Kidney (tissue), 14 donors: ENCODE results near the gene DNAH2. TPM values are rescaled to one million over a fixed set of nuclear protein-coding genes. Genes with fewer than 3 reads are reported as not detected.

Experiments
- DNase-seq, 5 donors: peaks; one replicate each; pipeline ENCODE4 v3.0.0-alpha.2; 2013 to 2020
- FAIRE-seq: peaks from 2 replicates; lab custom pipeline; 2012; peaks lifted over from hg19 to GRCh38; lab: Jason Lieb, UNC
- H3K27ac ChIP-seq, 2 donors: one replicate each; pipeline ENCODE4 v1.7.0; 2013; ENCODE audit warnings: low read depth in 2 of 2, low read length in 2 of 2, inconsistent platforms in 1 of 2
- H3K27me3 ChIP-seq: one replicate; pipeline ENCODE4 v1.7.1; 2013; ENCODE audit warnings: low read length, inconsistent platforms; ENCODE audit not compliant: control insufficient read depth, insufficient read depth
- H3K36me3 ChIP-seq, 3 donors: one replicate each; pipeline versions ENCODE4 v1.7.0 to v1.7.1; 2013; ENCODE audit warnings: low read length in 3 of 3, control low read depth in 1 of 3, inconsistent platforms in 1 of 3; ENCODE audit not compliant: insufficient read depth in 3 of 3, control insufficient read depth in 2 of 3
- H3K4me1 ChIP-seq, 3 donors: one replicate each; pipeline versions ENCODE4 v1.7.0 to v1.7.1; 2013; ENCODE audit warnings: low read length in 3 of 3, inconsistent platforms in 1 of 3, low read depth in 1 of 3; ENCODE audit not compliant: control insufficient read depth in 2 of 3, insufficient read depth in 2 of 3
- H3K4me3 ChIP-seq, 3 donors: one replicate each; pipeline versions ENCODE4 v1.7.0 to v1.8.1; 2013; ENCODE audit warnings: low read length in 3 of 3, control low read depth in 1 of 3, inconsistent platforms in 1 of 3
- H3K9ac ChIP-seq, 3 donors: one replicate each; pipeline versions ENCODE4 v1.7.0 to v1.7.1; 2013; ENCODE audit warnings: low read length in 3 of 3, control low read depth in 1 of 3, inconsistent platforms in 1 of 3
- H3K9me3 ChIP-seq, 3 donors: one replicate each; pipeline versions ENCODE4 v1.7.0 to v1.7.1; 2013; ENCODE audit warnings: low read length in 3 of 3, control low read depth in 1 of 3, inconsistent platforms in 1 of 3; ENCODE audit not compliant: control insufficient read depth in 2 of 3, insufficient read depth in 1 of 3
- intact Hi-C: fragments of 100-400 bp; cut with DNase I; formaldehyde crosslinking; loops from one replicate; pipeline ENCODE4 v1.11.1; 2022
- polyA plus RNA-seq: library from polyadenylated mRNA; stranded (reverse); fragments of 350-450 nt; fragmentation: Illumina TruSeq; extraction: RNeasy Lipid Tissue Mini Kit (QIAGEN cat#74804); gene quantifications from one replicate; pipeline ENCODE4 v1.2.3, GENCODE V29; 2014; ENCODE audit warnings: low read depth, low replicate concordance; ENCODE audit not compliant: insufficient read depth
- total RNA-seq: library from RNA; stranded (reverse); fragmentation: NEBNext Ultra II Directional; extraction: Animal tissue kit (Norgen Biotek cat#: 25700); gene quantifications from one replicate; pipeline ENCODE4 v1.2.1, GENCODE V29; 2021
- TF ChIP-seq, protein P1 (sequence below): IDR thresholded peaks from 3 replicates; pipeline ENCODE4 v1.5.1; 2012; ENCODE audit warnings: mild to moderate bottlenecking, moderate library complexity, borderline replicate concordance; ENCODE audit not compliant: insufficient read depth; ENCODE audit errors: extremely low read depth
- donor health status: control.
- donor health status: control.
- donor health status: control.
- donor health status: control.
- donor health status: control.
- donor health status: DM: yes; HTN: yes; CAD: no.
- donor health status: Normal renal cell carcinoma (clear cell type).

Gene DNAH2
- total and polyA plus RNA-seq, 2 donors from 2014 or later = 0.17 to 0.66 TPM

DNA sequence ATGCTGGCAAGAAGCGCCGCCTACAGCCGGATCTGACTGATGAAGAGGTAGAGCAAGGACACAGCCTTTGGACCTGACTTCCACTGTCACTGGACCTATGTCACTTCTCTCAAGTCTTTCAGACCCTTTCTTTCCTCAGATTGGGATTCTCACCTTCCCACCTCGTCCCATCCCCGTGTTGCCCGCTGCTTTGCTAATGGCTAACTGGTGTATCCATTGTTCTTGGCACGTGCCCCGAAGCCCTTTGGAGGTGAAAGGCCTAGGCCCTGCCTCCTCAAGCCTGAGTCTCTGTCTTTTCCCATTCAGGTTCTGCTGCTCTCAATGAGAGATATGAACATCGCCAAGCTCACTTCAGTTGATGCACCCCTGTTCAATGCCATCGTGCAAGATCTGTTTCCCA lies 63.2 kb downstream of the DNAH2 start:
- no peak overlapping the region for H3K9ac ChIP-seq
- FAIRE-seq = no peak
- no peaks in the 10 kb centered on the region for H3K27me3 ChIP-seq
- intact Hi-C loops = no loop called here
- no peaks in the 10 kb centered on the region for H3K9me3 ChIP-seq
- no peaks in the 10 kb centered on the region for H3K36me3 ChIP-seq
- no peak overlapping the region for H3K27ac ChIP-seq
- H3K4me1 ChIP-seq = no peaks in the 10 kb centered on the region
- no peak for DNase-seq
- TF ChIP-seq, protein P1, sequence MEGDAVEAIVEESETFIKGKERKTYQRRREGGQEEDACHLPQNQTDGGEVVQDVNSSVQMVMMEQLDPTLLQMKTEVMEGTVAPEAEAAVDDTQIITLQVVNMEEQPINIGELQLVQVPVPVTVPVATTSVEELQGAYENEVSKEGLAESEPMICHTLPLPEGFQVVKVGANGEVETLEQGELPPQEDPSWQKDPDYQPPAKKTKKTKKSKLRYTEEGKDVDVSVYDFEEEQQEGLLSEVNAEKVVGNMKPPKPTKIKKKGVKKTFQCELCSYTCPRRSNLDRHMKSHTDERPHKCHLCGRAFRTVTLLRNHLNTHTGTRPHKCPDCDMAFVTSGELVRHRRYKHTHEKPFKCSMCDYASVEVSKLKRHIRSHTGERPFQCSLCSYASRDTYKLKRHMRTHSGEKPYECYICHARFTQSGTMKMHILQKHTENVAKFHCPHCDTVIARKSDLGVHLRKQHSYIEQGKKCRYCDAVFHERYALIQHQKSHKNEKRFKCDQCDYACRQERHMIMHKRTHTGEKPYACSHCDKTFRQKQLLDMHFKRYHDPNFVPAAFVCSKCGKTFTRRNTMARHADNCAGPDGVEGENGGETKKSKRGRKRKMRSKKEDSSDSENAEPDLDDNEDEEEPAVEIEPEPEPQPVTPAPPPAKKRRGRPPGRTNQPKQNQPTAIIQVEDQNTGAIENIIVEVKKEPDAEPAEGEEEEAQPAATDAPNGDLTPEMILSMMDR = no peak
- H3K4me3 ChIP-seq = no peak overlapping the region

DNA sequence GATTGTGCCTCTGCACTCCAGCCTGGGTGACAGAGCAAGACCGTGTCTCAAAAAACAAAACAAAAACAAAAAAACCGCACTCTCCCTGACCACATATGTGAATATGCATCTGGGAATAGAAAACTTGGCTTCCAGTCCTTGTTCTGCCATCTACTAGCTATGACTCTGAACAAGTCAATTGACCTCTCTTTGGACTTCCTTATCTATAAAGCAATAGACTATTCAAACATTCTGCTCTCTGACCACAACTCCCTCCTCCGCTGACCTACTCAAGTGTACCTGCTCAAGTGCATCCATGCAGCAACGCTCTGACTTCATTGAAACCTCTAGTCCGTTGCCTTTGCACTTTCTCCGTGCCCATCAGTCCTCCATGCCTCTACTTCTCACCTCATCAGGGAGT lies 63.9 kb downstream of the DNAH2 start:
- no peak for FAIRE-seq
- no peaks in the 10 kb centered on the region for H3K4me1 ChIP-seq
- no peaks in the 10 kb centered on the region for H3K27me3 ChIP-seq
- H3K27ac ChIP-seq = no peak overlapping the region
- H3K4me3 ChIP-seq = no peak overlapping the region
- TF ChIP-seq, protein P1 = no peak
- no peak overlapping the region for H3K9ac ChIP-seq
- no peaks in the 10 kb centered on the region for H3K36me3 ChIP-seq
- no peaks in the 10 kb centered on the region for H3K9me3 ChIP-seq
- intact Hi-C loops = no loop called here
- peak in 2 of 5 donors; percentile 29 for DNase-seq

DNA sequence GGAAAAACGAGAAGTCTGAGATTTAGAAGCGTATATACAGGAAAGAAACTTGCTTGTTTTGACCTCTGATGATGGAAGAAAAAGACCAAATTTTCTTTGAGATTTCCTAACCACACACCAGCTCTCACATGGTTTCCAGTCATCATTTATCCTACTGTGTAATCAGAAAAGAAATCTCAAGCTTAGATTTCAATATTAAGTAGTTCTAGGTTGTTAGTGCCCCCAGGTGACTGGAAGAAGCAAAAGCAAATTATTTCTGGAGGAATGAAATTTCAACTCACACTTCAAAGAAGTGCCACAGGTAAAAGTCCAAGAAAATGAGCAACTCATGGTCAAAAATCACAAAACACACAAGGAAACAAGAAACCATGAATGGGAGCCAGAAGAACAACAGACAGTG lies 64.7 kb downstream of the DNAH2 start:
- intact Hi-C loops = no loop called here

More for the DNA sequence above, 64.7 kb downstream of the DNAH2 start:
- Histone ChIP-seq H3K4me1 (no peaks in the 10 kb centered on the region), H3K9ac (no peak overlapping the region), H3K9me3 (no peaks in the 10 kb centered on the region), H3K27ac (no peak overlapping the region), H3K36me3 (no peaks in the 10 kb centered on the region), H3K4me3 (no peak overlapping the region), H3K27me3 (no peaks in the 10 kb centered on the region)
- DNase-seq (no peak), FAIRE-seq (no peak)
- TF ChIP-seq, protein P1 = no peak
